Endodermal cell (in vitro differentiated cells): ENCODE results near the gene INPP5K. TPM values are rescaled to one million over a fixed set of nuclear protein-coding genes. Genes with fewer than 3 reads are reported as not detected.
"Not testable (repeated sequence)": the region's sequence is repeated elsewhere in the genome, so short reads cannot be mapped to it uniquely, and the experiment has no call there.

Source experiments
- DNase-seq: peaks from one replicate; pipeline ENCODE4 v3.0.0-alpha.2; 2017
- H3K27ac ChIP-seq: 2 replicates; pipeline ENCODE4 v1.5.1; 2013; ENCODE audit warnings: mild to moderate bottlenecking, low read depth, low read length, moderate library complexity
- H3K27me3 ChIP-seq: 2 replicates; pipeline ENCODE4 v1.6.1; 2013; ENCODE audit warnings: mild to moderate bottlenecking, low read length, moderate library complexity; ENCODE audit not compliant: insufficient read depth, control insufficient read depth, poor library complexity, severe bottlenecking
- H3K36me3 ChIP-seq: 2 replicates; pipeline ENCODE4 v1.7.0; 2013; ENCODE audit warnings: mild to moderate bottlenecking, low read length, moderate library complexity; ENCODE audit not compliant: control insufficient read depth, insufficient read depth
- H3K4me1 ChIP-seq: one replicate; pipeline ENCODE4 v1.7.0; 2013; ENCODE audit warnings: low read length; ENCODE audit not compliant: control insufficient read depth, insufficient read depth
- H3K4me3 ChIP-seq: 2 replicates; pipeline ENCODE4 v1.5.1; 2013; ENCODE audit warnings: mild to moderate bottlenecking, low read length, moderate library complexity
- H3K9ac ChIP-seq: 2 replicates; pipeline ENCODE4 v1.6.1; 2013; ENCODE audit warnings: mild to moderate bottlenecking, low read length, moderate library complexity; ENCODE audit not compliant: poor library complexity, severe bottlenecking; ENCODE audit errors: extremely low read depth
- H3K9me3 ChIP-seq: 2 replicates; pipeline ENCODE4 v1.6.1; 2013; ENCODE audit warnings: mild to moderate bottlenecking, low read length, moderate library complexity; ENCODE audit not compliant: control insufficient read depth
- H3K27ac Mint-ChIP-seq: 2 replicates; pipeline ENCODE4 v1.8.0; 2020; ENCODE audit warnings: mixed read lengths
- H3K27me3 Mint-ChIP-seq: 2 replicates; pipeline ENCODE4 v1.8.0; 2021; ENCODE audit warnings: mild to moderate bottlenecking, mixed read lengths; ENCODE audit not compliant: insufficient read depth
- H3K36me3 Mint-ChIP-seq: 2 replicates; pipeline ENCODE4 v1.8.0; 2020; ENCODE audit warnings: low read depth, mixed read lengths
- H3K4me1 Mint-ChIP-seq: 2 replicates; pipeline ENCODE4 v1.8.0; 2020; ENCODE audit warnings: mixed read lengths
- H3K4me3 Mint-ChIP-seq: 2 replicates; pipeline ENCODE4 v1.8.0; 2020; ENCODE audit warnings: mild to moderate bottlenecking, moderate library complexity, mixed read lengths
- H3K9me3 Mint-ChIP-seq: 2 replicates; pipeline ENCODE4 v1.8.0; 2020; ENCODE audit warnings: mild to moderate bottlenecking, mixed read lengths
- CTCF ChIP-seq: fragments of 200-600 bp; sonication (generic); conservative IDR thresholded peaks from 2 replicates; pipeline ENCODE4 v1.5.0; 2021; ENCODE audit warnings: antibody characterized with exemption, mild to moderate bottlenecking
- WGBS, 2 experiments: methylation state at CpG; one replicate each; pipeline versions ENCODE4 v1.1.5 to v1.1.7; 2013; ENCODE audit warnings: missing lambda C conversion rate in 2 of 2, mixed read lengths in 1 of 2; ENCODE audit not compliant: insufficient coverage in 1 of 2, insufficient read length in 1 of 2; 5-methylcytosine and 5-hydroxymethylcytosine counted together
- total RNA-seq, 2 donors: library from RNA; stranded (reverse); fragmentation: NEBNext Ultra II Directional in 1 of 2; extraction: Animal tissue kit (Norgen Biotek cat#: 25700) in 1 of 2; gene quantifications; 2 replicates in 1 of 2; 3 replicates in 1 of 2; pipeline ENCODE4 v1.2.1, GENCODE V29; 2021

The INPP5K gene
- total RNA-seq, 2 donors from 2014 or later: 22.2 to 30.0 TPM

DNA sequence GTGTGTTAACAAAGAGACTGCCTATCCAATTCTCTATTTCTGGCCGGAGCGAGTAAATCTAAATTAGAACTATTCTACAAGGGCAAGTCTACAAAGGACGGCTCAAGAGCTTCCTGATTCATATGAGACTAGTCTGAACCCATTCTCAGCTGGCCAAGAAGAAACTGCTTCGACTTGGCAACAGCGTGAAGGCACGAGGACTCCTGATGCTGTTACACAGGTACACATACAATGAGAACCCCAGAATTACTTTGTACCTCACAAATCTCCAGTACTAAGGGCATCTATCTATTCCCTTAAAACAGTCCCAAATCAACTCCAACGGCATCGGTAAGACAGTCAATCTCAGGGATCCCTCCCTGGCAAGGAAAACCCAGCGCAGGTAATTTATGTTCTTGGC lies 61.9 kb downstream of the INPP5K start:
- H3K4me3 Mint-ChIP-seq: peak overlapping the region; percentile 86
- H3K27ac ChIP-seq: no peak overlapping the region
- H3K27me3 Mint-ChIP-seq: peaks cover 2% of the 10 kb centered on the region

GRCh38 chr17:1453694-1454093 lies 62.7 kb downstream of the INPP5K start:
- H3K9ac ChIP-seq, H3K4me3 Mint-ChIP-seq, DNase-seq, H3K4me1 ChIP-seq, H3K9me3 ChIP-seq, H3K27me3 Mint-ChIP-seq, H3K27ac ChIP-seq, H3K27ac Mint-ChIP-seq, H3K27me3 ChIP-seq, H3K9me3 Mint-ChIP-seq: not testable (repeated sequence)
- peak overlapping the region; percentile 43 for H3K4me3 ChIP-seq
- Mint-ChIP-seq H3K4me1 (peaks cover 11% of the 10 kb centered on the region), H3K36me3 (peaks cover 33% of the 10 kb centered on the region)
- H3K36me3 ChIP-seq: peaks cover 42% of the 10 kb centered on the region
- 94% methylated on average over 10 to 11 of the region's 11 CpGs for WGBS, 2 experiments

More for the DNA sequence above, 61.9 kb downstream of the INPP5K start:
- Histone ChIP-seq H3K27me3 (no peaks in the 10 kb centered on the region), H3K9me3 (no peaks in the 10 kb centered on the region), H3K36me3 (peaks cover 34% of the 10 kb centered on the region), H3K9ac (peak overlapping the region; percentile 95), H3K4me1 (no peaks in the 10 kb centered on the region), H3K4me3 (peak overlapping the region; percentile 91)
- Mint-ChIP-seq H3K27ac (peak overlapping the region; percentile 63), H3K4me1 (peaks cover 11% of the 10 kb centered on the region), H3K9me3 (no peaks in the 10 kb centered on the region), H3K36me3 (peaks cover 25% of the 10 kb centered on the region)
- WGBS, 2 experiments: 87 to 90% methylated on average over 8 to 9 of the region's 9 CpGs
- no peak for TF ChIP-seq CTCF
- no peak for DNase-seq

DNA sequence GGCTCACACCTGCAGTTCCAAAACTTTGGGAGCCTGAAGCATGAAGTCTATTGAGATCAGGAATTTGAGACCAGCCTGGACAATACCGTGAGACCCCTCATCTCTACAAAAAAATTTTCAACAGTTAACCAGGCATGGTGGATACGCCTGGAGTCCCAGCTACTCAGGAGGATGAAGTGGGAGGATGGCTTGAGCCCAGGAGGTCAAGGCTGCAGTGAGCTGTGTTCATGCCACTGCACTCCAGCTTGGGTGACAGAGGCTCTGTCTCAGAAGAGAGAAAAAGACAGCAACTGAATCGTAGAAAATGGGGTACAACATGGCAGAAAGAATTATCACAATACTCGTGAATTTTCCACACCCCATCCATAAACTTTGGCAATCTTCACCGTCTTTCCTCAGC lies 63.6 kb downstream of the INPP5K start:
- Histone ChIP-seq H3K4me3 (peak overlapping the region; percentile 43), H3K27ac (no peak overlapping the region), H3K9me3 (no peaks in the 10 kb centered on the region), H3K4me1 (no peaks in the 10 kb centered on the region), H3K27me3 (no peaks in the 10 kb centered on the region), H3K9ac (no peak overlapping the region), H3K36me3 (peaks cover 51% of the 10 kb centered on the region)
- Mint-ChIP-seq H3K4me1 (peaks cover 11% of the 10 kb centered on the region), H3K27ac (peak overlapping the region; percentile 64), H3K36me3 (peaks cover 35% of the 10 kb centered on the region), H3K27me3 (peaks cover 2% of the 10 kb centered on the region), H3K4me3 (no peak overlapping the region), H3K9me3 (no peaks in the 10 kb centered on the region)
- no peak for DNase-seq
- WGBS, 2 experiments: 92 to 93% methylated on average over 2 to 5 of the region's 5 CpGs
- TF ChIP-seq CTCF: no peak

DNA sequence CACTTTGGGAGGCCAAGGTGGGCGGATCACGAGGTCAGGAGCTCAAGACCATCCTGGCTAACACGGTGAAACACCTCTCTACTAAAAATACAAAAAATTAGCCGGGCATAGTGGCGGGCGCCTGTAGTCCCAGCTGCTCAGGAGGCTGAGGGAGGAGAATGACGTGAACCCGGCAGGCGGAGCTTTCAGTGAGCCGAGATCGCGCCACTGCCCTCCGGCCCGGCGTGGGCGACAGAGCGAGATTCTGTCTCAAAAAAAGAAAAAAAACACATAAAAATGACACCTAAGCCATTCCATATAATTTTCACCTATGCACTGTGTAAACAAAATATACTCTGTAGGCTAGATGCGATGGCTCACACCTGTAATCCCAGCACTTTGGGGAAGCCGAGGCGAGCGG lies 66.2 kb downstream of the INPP5K start:
- not testable (repeated sequence) for H3K27me3 Mint-ChIP-seq, H3K9me3 Mint-ChIP-seq, H3K27ac Mint-ChIP-seq, H3K27ac ChIP-seq, H3K4me3 Mint-ChIP-seq, DNase-seq, H3K4me1 Mint-ChIP-seq, H3K4me3 ChIP-seq, H3K4me1 ChIP-seq, H3K27me3 ChIP-seq, H3K9ac ChIP-seq, H3K9me3 ChIP-seq
- peaks cover 54% of the 10 kb centered on the region for H3K36me3 Mint-ChIP-seq
- H3K36me3 ChIP-seq: peaks cover 59% of the 10 kb centered on the region
- 96 to 97% methylated on average over 15 to 21 of the region's 21 CpGs for WGBS, 2 experiments
